CD14-positive monocyte (primary cell): ENCODE data around the gene COLQ. TPM values are rescaled to one million over a fixed set of nuclear protein-coding genes. Genes with fewer than 3 reads are reported as not detected.

ENCODE experiments used
- DNase-seq, 3 donors: peaks; one replicate each; pipeline ENCODE4 v3.0.0-alpha.2; 2011 to 2022
- H2AFZ ChIP-seq: 2 replicates; pipeline ENCODE4 v1.6.0; 2012; ENCODE audit warnings: mild to moderate bottlenecking, low read depth, low read length, inconsistent platforms; ENCODE audit not compliant: insufficient read depth, poor library complexity, severe bottlenecking
- H3K27ac ChIP-seq, 2 donors: 1 replicate in 1 of 2; 2 replicates in 1 of 2; pipeline ENCODE4 v1.5.1; 2012 to 2013; ENCODE audit warnings: low read length in 2 of 2, control low read depth in 1 of 2, inconsistent platforms in 1 of 2, low read depth in 1 of 2, mild to moderate bottlenecking in 1 of 2
- H3K27me3 ChIP-seq, 2 donors: one replicate each; pipeline versions ENCODE4 v1.6.0 to v1.6.1; 2011 to 2013; ENCODE audit warnings: low read length in 2 of 2; ENCODE audit not compliant: control insufficient read depth in 2 of 2, insufficient read depth in 2 of 2
- H3K36me3 ChIP-seq, 2 donors: replicated peaks in 1 of 2; 1 replicate in 1 of 2; 2 replicates in 1 of 2; pipeline versions ENCODE4 v1.5.1 to v1.6.1; 2012 to 2013; ENCODE audit warnings: low read length in 2 of 2, control low read depth in 1 of 2, inconsistent platforms in 1 of 2, mild to moderate bottlenecking in 1 of 2; ENCODE audit not compliant: insufficient read depth in 2 of 2, control insufficient read depth in 1 of 2
- H3K4me1 ChIP-seq, 2 donors: 1 replicate in 1 of 2; 2 replicates in 1 of 2; pipeline versions ENCODE4 v1.5.1 to v1.6.1; 2012 to 2013; ENCODE audit warnings: low read length in 2 of 2, control low read depth in 1 of 2, inconsistent platforms in 1 of 2, mild to moderate bottlenecking in 1 of 2, moderate library complexity in 1 of 2; ENCODE audit not compliant: insufficient read depth in 2 of 2, control insufficient read depth in 1 of 2
- H3K4me2 ChIP-seq: replicated peaks from 2 replicates; pipeline ENCODE3; 2012; ENCODE audit warnings: low read length, moderate library complexity, mild to moderate bottlenecking; ENCODE audit not compliant: poor library complexity, severe bottlenecking; ENCODE audit errors: extremely low read depth
- H3K4me3 ChIP-seq, 3 experiments: fragments of 200-600 bp in 1 of 3; sonication (generic) in 1 of 3; replicated peaks in 1 of 3; 1 replicate in 2 of 3; 2 replicates in 1 of 3; pipeline ENCODE4 v1.5.1; 2011 to 2013; ENCODE audit warnings: low read length in 3 of 3, mild to moderate bottlenecking in 3 of 3, control low read depth in 2 of 3, low read depth in 2 of 3, inconsistent platforms in 1 of 3, moderate library complexity in 1 of 3
- H3K79me2 ChIP-seq: 2 replicates; pipeline ENCODE4 v1.6.0; 2012; ENCODE audit warnings: mild to moderate bottlenecking, control low read depth, inconsistent platforms, low read length, moderate library complexity; ENCODE audit not compliant: insufficient read depth
- H3K9ac ChIP-seq: 2 replicates; pipeline ENCODE4 v1.6.0; 2017; ENCODE audit warnings: low read length, mild to moderate bottlenecking; ENCODE audit not compliant: insufficient read depth, poor library complexity, severe bottlenecking
- H3K9me3 ChIP-seq, 2 donors: replicated peaks in 1 of 2; 1 replicate in 1 of 2; 2 replicates in 1 of 2; pipeline versions ENCODE4 v1.5.1 to v1.6.1; 2012 to 2013; ENCODE audit warnings: low read length in 2 of 2, control low read depth in 1 of 2; ENCODE audit not compliant: control insufficient read depth in 1 of 2, insufficient read depth in 1 of 2
- H4K20me1 ChIP-seq: 2 replicates; pipeline ENCODE4 v1.6.0; 2012; ENCODE audit warnings: mild to moderate bottlenecking, low read length, control low read depth, moderate library complexity; ENCODE audit not compliant: insufficient read depth
- H3K27ac Mint-ChIP-seq, 7 donors: one replicate each; pipeline ENCODE4 v1.8.0; 2020; ENCODE audit warnings: mild to moderate bottlenecking in 7 of 7, mixed read lengths in 7 of 7, moderate library complexity in 6 of 7, inconsistent platforms in 2 of 7
- H3K27me3 Mint-ChIP-seq, 3 donors: one replicate each; pipeline ENCODE4 v1.8.0; 2021 to 2022; ENCODE audit warnings: low read depth in 3 of 3, mild to moderate bottlenecking in 3 of 3, mixed read lengths in 3 of 3, moderate library complexity in 3 of 3, inconsistent platforms in 1 of 3
- H3K36me3 Mint-ChIP-seq, 2 donors: one replicate each; pipeline ENCODE4 v1.8.0; 2020; ENCODE audit warnings: mixed read lengths in 2 of 2, inconsistent platforms in 1 of 2, mild to moderate bottlenecking in 1 of 2
- H3K4me1 Mint-ChIP-seq: one replicate; pipeline ENCODE4 v1.8.0; 2020; ENCODE audit warnings: mild to moderate bottlenecking, mixed read lengths
- H3K4me3 Mint-ChIP-seq, 2 donors: one replicate each; pipeline ENCODE4 v1.8.0; 2020; ENCODE audit warnings: mild to moderate bottlenecking in 2 of 2, mixed read lengths in 2 of 2, moderate library complexity in 1 of 2
- H3K9me3 Mint-ChIP-seq, 7 donors: one replicate each; pipeline ENCODE4 v1.8.0; 2020 to 2022; ENCODE audit warnings: mixed read lengths in 7 of 7, mild to moderate bottlenecking in 6 of 7, moderate library complexity in 6 of 7, inconsistent platforms in 2 of 7
- CTCF ChIP-seq: fragments of 200-600 bp; IDR thresholded peaks from one replicate; pipeline ENCODE4 v1.8.0; 2022; ENCODE audit warnings: antibody characterized with exemption, mild to moderate bottlenecking
- WGBS: methylation state at CpG from one replicate; pipeline ENCODE4 v1.1.5; 2013; ENCODE audit warnings: missing lambda C conversion rate; ENCODE audit not compliant: insufficient coverage; 5-methylcytosine and 5-hydroxymethylcytosine counted together
- intact Hi-C, 2 donors: fragments of 100-400 bp; cut with micrococcal nuclease; formaldehyde crosslinking; loops; one replicate each; pipeline versions ENCODE4 v1.15.0 to v1.15.1; 2023
- polyA plus RNA-seq, 3 donors: library from polyadenylated mRNA; depleted of rRNA in 1 of 3; unstranded in 2 of 3; stranded (reverse) in 1 of 3; fragments of 300-500 nt in 2 of 3; fragments of >200 nt in 1 of 3; fragmentation: Illumina TruSeq in 2 of 3; gene quantifications; 1 replicate in 2 of 3; 2 replicates in 1 of 3; pipeline ENCODE4 v1.2.3, GENCODE V29; 2012 to 2021

Gene COLQ
- polyA plus RNA-seq, 3 donors = 0.23 to 1.9 (median 0.73) TPM

DNA sequence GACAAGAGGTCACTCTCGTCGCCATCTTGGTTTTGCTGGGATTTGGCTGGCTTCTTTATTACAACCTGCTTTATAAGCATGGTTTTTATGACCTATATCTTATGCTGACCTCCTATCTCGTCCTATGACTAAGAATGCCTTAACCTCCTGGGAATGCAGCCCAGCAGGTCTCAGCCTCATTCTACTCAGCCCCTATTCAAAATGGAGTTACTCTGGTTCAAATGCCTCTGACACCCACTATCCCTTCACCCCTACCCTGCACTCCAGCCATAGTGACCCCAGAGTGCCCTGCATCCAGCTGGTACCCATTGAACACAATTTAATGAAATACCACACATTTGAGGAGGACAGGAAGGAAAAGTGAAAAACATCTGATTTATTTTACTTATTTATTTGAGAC, 117.5 kb downstream of the COLQ start:
- no peak overlapping the region for H3K9ac ChIP-seq
- H3K4me1 ChIP-seq = peaks cover 28 to 33% of the 10 kb centered on the region in 2 donors
- no peak overlapping the region for H3K4me2 ChIP-seq
- no peaks in the 10 kb centered on the region for H4K20me1 ChIP-seq
- Mint-ChIP-seq H3K4me3 (no peak overlapping the region), H3K36me3 (peaks cover 4% of the 10 kb centered on the region in 2 donors), H3K27ac (peak overlapping the region in 6 of 7 donors; percentile 11 to 82 (median 50)), H3K9me3 (peaks cover 0 to 2% (median 0%) of the 10 kb centered on the region in 7 donors), H3K4me1 (peaks cover 33% of the 10 kb centered on the region), H3K27me3 (peaks cover 1 to 5% (median 3%) of the 10 kb centered on the region in 3 donors)
- H3K36me3 ChIP-seq = no peaks in the 10 kb centered on the region
- WGBS = 100% methylated on average over 3 of the region's 3 CpGs
- H3K27ac ChIP-seq = peak overlapping the region; percentile 34 to 64
- intact Hi-C loops = no loop called here
- H3K79me2 ChIP-seq = no peaks in the 10 kb centered on the region
- no peak overlapping the region for H2AFZ ChIP-seq
- H3K4me3 ChIP-seq = no peak overlapping the region
- no peak for TF ChIP-seq CTCF
- no peaks in the 10 kb centered on the region for H3K9me3 ChIP-seq
- no peaks in the 10 kb centered on the region for H3K27me3 ChIP-seq
- DNase-seq = no peak

DNA sequence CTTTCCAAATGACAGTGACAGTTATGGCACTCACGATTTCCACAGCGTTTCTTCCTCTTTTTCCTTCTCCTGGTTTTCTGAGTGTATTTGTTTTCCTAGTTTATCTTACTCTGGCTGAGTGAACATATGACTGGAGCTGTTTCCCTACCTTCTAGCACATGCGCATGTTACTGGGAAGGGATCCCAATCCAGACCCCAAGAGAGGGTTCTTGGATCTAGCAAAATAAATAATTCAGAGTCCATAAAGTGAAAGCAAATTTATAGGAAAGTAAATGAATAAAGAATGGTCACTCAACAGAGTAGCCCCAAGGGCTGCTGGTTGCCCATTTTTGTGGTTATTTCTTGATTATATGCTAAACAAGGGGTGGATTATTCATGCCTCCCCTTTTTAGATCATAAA, 118.0 kb downstream of the COLQ start:
- H3K4me1 Mint-ChIP-seq = peaks cover 28% of the 10 kb centered on the region
- no peaks in the 10 kb centered on the region for H3K36me3 ChIP-seq
- peaks cover 1 to 5% (median 3%) of the 10 kb centered on the region in 3 donors for H3K27me3 Mint-ChIP-seq
- no peak for TF ChIP-seq CTCF
- intact Hi-C loops = no loop called here
- no peaks in the 10 kb centered on the region for H3K27me3 ChIP-seq
- DNase-seq = no peak
- peaks cover 24 to 29% of the 10 kb centered on the region in 2 donors for H3K4me1 ChIP-seq
- H3K9me3 Mint-ChIP-seq = peaks cover 0 to 2% (median 0%) of the 10 kb centered on the region in 7 donors
- H3K4me3 ChIP-seq = no peak overlapping the region
- H3K79me2 ChIP-seq = no peaks in the 10 kb centered on the region
- H2AFZ ChIP-seq = no peak overlapping the region
- H3K4me3 Mint-ChIP-seq = no peak overlapping the region
- H3K27ac ChIP-seq = peak overlapping the region in 1 of 2 donors; percentile 64
- H3K27ac Mint-ChIP-seq = peak overlapping the region in 6 of 7 donors; percentile 41 to 82 (median 60)
- no peaks in the 10 kb centered on the region for H4K20me1 ChIP-seq
- H3K9ac ChIP-seq = no peak overlapping the region
- H3K9me3 ChIP-seq = no peaks in the 10 kb centered on the region
- H3K4me2 ChIP-seq = no peak overlapping the region
- no CpG with 5 or more reads among the region's 3 CpGs for WGBS
- H3K36me3 Mint-ChIP-seq = peaks cover 4% of the 10 kb centered on the region in 2 donors
